MG63 (cell line): ENCODE results near the gene INPP4B. TPM values are rescaled to one million over a fixed set of nuclear protein-coding genes. Genes with fewer than 3 reads are reported as not detected.
"Not testable (repeated sequence)": the region's sequence is repeated elsewhere in the genome, so short reads cannot be mapped to it uniquely, and the experiment has no call there.

Experiments used
- DNase-seq: peaks from one replicate; pipeline ENCODE4 v3.0.0-alpha.2; 2020
- H3K27me3 ChIP-seq: fragments of 250-450 bp; sonication (Bioruptor Pico); 2 replicates; pipeline ENCODE4 v1.5.1; 2020; ENCODE audit warnings: mild to moderate bottlenecking, moderate library complexity
- H3K36me3 ChIP-seq: fragments of 250-450 bp; sonication (Bioruptor Pico); 2 replicates; pipeline ENCODE4 v1.5.1; 2020; ENCODE audit warnings: mild to moderate bottlenecking, moderate library complexity
- H3K4me3 ChIP-seq: fragments of 250-450 bp; sonication (Bioruptor Pico); 2 replicates; pipeline ENCODE4 v1.5.1; 2020; ENCODE audit warnings: mild to moderate bottlenecking, moderate library complexity
- H3K9me3 ChIP-seq: fragments of 250-450 bp; sonication (Bioruptor Pico); 2 replicates; pipeline ENCODE4 v1.5.1; 2020; ENCODE audit warnings: mild to moderate bottlenecking, moderate library complexity
- total RNA-seq: library from RNA; depleted of rRNA; stranded (reverse); fragments of >200 nt; shearing (Covaris generic); gene quantifications from 2 replicates; pipeline ENCODE4 v1.2.3, GENCODE V29; 2014; ENCODE audit warnings: low replicate concordance

INPP4B gene
- total RNA-seq, 1 experiment from 2014 or later = 4.0 TPM

DNA sequence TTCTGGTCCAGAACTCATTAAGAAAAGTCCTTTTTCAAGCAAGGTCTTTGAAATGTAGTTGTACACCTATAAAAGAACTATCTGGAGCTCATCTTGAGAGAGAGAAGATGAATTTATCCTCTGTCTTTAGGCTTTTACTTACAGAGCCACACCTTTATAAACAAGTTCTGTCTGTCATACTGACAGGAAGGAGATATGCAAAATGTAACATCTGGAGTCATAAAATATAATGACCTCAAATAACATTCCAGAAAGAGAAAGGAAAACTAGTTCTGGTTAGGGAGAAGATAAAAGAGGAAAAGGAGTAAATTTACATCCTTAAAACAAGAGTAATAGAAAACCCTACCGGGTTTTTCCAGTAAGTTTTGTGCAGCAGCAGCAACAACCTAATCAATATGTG is 1.3 kb downstream of the INPP4B start:
- no peaks in the 10 kb centered on the region; the same call in 1 of the 2 replicates for H3K27me3 ChIP-seq
- H3K4me3 ChIP-seq = no peak overlapping the region
- H3K36me3 ChIP-seq = no peaks in the 10 kb centered on the region
- no peaks in the 10 kb centered on the region for H3K9me3 ChIP-seq
- DNase-seq = no peak

DNA sequence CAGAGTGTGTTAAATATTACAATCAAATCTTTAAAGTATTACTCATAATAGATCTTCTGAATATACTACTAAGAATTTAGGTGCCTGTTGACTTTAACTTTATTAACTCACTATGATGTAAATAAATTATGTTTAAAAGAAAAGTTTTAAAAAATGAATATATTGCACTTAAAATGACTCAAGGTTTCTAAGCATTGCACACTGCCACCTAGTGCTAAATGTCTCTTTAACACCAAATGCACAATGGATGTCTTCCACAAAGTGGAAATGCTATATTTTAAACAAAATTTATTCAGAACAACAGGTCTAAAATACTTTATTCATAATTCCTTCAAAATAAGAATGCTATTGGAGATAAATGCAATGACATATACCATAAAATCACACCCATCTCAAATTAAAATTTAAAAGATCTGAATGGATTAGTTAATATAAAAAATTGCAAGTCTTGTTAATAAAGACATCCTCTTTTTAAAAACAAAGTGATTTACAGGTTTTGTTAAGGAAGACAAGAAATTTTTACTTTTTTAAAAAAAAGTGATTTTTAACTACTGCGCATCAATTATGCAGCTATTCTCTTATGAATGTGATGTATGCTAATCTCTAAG is 5.5 kb downstream of the INPP4B start:
- no peak for DNase-seq
- Histone ChIP-seq H3K4me3 (no peak overlapping the region), H3K9me3 (no peaks in the 10 kb centered on the region), H3K36me3 (no peaks in the 10 kb centered on the region), H3K27me3 (no peaks in the 10 kb centered on the region)

DNA sequence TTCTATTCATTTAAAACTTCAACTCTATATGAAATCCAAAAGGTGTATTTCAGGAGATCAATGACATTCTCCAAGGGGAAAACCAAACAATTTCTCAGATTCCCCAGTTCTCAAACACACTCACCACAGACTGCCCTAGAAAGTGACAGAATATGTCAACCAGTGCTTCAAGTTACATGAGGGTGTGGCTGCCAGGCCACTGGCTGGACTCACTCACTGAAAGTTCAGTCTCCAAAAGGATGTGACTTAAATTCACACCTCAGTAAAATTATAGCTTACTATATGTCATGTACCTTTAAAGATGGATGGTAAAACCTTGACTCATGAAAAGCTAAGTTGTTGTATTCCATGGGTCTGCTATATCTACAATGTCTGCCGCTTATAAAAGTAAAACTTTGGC is 7.3 kb downstream of the INPP4B start:
- Histone ChIP-seq H3K27me3 (no peaks in the 10 kb centered on the region), H3K9me3 (no peaks in the 10 kb centered on the region), H3K4me3 (no peak overlapping the region), H3K36me3 (no peaks in the 10 kb centered on the region)
- no peak for DNase-seq

DNA sequence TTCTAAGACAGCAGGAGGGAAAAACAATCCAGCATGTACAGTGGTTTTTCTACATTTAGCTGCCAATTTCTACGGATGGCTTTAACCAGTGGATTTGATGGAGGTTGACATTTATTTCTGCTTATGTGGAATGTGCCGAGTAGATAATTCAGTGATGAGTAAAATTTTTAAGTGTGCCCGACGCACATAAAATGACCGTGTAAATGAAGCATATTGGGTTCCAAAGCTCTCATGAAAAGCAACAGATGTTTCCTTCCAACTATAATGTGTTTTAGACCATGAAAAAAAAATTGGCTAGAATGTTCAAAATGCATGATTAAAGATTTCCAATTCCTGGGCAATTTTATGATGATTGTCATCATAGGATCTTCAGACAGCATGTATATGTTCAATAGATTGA is 14.1 kb downstream of the INPP4B start:
- DNase-seq = no peak
- H3K36me3 ChIP-seq = no peaks in the 10 kb centered on the region
- no peaks in the 10 kb centered on the region for H3K9me3 ChIP-seq
- H3K4me3 ChIP-seq = no peak overlapping the region
- H3K27me3 ChIP-seq = no peaks in the 10 kb centered on the region

DNA sequence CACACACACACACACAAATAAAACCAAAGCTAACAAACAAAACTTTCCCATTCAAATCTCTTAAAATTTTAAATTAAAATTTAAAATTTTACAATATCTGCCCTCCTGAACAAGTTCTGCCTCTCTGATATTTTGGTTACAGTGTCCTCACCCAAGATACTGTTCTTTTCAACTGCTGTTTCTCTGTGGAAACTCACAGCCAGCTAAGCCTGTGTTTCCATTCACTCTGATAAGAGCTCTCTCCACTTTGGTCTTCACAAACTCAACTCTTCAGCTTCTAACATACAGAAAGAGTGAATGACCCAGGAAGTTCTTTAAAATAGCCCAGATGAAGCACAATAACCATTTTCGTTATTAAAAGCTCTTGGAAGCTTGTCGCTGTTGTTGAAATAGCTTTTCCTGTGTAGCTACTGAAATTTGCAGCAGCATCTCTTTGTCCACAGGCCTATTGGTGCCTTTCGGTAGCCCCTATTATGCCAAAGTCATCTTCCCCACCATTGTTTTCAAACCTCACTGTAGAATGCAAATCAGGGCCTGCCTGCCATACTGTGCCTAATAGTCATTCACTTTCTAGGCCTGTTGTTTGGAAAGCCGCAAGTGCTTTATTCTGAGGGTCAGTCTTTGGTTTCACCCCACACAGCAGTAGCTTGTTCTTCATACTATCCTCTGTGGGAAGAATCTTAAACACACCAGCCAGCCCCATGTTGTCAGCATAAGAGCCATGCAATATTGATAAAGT is 19.4 kb downstream of the INPP4B start:
- no peaks in the 10 kb centered on the region for H3K9me3 ChIP-seq
- no peak for DNase-seq
- H3K4me3 ChIP-seq = no peak overlapping the region
- H3K36me3 ChIP-seq = no peaks in the 10 kb centered on the region
- H3K27me3 ChIP-seq = no peaks in the 10 kb centered on the region

DNA sequence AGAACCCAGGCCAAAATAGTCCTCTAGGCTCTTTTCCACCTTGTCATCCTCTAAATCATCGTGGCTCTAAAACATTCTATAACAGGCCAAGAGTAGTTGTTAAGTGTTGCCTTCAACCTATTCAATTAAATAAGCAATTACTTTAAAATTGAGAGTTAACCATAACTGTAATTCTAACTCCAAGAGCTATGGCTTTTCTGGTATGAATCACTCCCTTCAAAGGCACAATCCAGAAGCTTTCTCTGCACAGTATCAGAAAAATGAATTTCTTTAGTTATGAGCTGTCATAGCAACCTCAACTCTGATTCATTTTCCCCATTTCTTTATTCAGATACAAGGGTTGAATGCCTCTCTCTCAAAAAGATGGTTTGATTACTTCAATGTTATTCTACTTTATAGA is 21.7 kb downstream of the INPP4B start:
- H3K9me3 ChIP-seq = no peaks in the 10 kb centered on the region
- H3K4me3 ChIP-seq = no peak overlapping the region
- no peaks in the 10 kb centered on the region for H3K36me3 ChIP-seq
- DNase-seq = no peak
- H3K27me3 ChIP-seq = no peaks in the 10 kb centered on the region

DNA sequence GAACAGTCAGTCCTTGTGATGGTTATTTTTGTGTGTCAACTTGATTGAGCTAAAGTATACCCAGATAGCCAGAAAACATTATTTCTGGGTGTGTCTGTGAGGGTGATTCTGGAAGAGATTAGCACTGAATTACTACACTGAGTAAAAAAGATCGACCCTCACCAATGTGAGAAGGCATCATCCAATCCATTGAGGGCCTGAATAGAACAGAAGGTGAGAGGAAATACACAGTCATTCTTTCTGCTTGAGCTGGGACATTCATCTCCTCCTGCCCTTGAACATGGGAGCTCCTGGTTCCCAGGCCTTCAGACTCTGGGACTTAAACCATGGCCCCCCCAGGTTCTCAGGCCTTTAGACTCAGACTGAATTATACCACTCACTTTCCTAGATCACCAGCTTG is 22.3 kb downstream of the INPP4B start:
- Histone ChIP-seq H3K36me3 (no peaks in the 10 kb centered on the region), H3K9me3 (no peaks in the 10 kb centered on the region), H3K27me3 (no peaks in the 10 kb centered on the region), H3K4me3 (no peak overlapping the region)
- DNase-seq = no peak

DNA sequence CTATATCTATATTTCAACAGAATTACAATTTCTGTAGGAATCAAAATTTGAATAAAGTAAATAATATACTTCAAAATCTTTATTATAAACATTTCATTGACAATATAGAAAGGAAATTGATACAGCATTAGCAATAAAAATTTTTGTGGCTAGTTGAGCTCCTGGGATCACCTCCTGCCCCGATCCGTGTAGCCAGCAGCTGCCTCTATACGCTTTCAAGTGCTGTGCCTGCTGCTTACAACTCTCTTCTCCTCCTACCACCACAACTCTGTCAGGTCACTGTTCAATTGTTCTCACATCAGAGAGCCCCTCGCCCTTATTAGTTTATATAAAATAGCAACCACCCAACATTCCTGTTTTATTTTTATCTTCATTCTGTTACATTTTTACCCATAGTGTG is 27.6 kb downstream of the INPP4B start:
- no peaks in the 10 kb centered on the region for H3K36me3 ChIP-seq
- no peaks in the 10 kb centered on the region for H3K9me3 ChIP-seq
- no peaks in the 10 kb centered on the region for H3K27me3 ChIP-seq
- H3K4me3 ChIP-seq = no peak overlapping the region
- DNase-seq = no peak

DNA sequence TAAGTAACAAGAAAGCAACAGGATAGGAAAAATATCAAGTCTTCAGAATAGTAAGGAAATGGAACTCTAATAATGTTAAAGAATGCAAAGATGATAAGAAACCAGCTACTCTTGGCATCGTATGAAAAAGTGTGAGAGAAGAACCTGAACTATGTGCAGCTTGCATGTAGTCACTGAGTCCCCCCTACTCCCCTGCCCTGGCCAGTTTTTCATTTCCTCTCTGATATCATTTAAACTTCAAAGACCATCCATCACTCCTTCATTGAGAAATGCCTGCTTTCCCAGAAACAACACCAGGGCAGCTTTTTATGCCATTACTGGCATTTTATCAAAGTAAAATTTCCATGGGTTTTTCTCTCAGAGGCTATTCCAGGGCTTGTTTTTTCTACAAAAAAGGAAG is 28.1 kb downstream of the INPP4B start:
- Histone ChIP-seq H3K4me3 (peak overlapping the region; percentile 12; the same call in 1 of the 2 replicates), H3K9me3 (no peaks in the 10 kb centered on the region), H3K36me3 (no peaks in the 10 kb centered on the region), H3K27me3 (no peaks in the 10 kb centered on the region)
- DNase-seq = no peak

DNA sequence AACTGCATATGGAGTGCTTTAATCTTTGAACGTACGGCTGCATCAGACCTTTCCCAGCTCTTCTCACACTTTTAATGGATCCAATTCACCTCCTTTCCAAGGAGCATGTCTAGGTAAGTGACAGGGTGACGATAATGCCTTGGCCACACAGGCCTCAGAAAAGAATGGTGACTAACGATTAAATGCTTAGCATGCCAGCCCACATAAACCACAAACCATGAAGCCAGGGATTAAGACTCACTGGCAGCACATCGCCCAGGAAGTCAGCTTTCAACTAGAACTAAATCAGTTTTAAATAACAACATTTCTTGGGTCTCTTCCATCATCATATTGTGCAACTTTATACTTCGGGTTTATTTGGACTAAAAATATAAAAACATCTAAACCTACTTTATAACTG is 28.7 kb downstream of the INPP4B start:
- Histone ChIP-seq H3K9me3 (no peaks in the 10 kb centered on the region), H3K4me3 (peak overlapping the region; percentile 12; the same call in 1 of the 2 replicates)
- peak; percentile 74 for DNase-seq

DNA sequence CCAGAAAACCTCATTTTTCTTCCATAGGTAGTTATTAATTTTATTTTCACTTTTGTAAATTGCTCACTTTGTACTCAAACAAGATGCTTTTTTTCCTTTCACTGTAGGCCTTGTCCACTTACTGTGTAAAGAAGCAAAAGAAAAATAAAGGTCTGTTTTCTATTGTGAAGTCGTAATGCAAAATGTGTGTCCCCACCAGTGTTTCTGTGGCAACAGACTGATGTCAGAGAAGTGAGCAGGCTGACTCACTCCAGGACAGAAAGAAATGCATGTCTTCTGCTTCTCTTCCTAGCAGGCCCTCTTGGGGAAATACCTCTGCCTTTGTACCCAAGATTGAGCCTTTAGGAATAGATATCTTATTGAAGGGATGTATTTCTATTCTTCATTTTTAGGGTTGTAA is 30.3 kb downstream of the INPP4B start:
- Histone ChIP-seq H3K36me3 (no peaks in the 10 kb centered on the region), H3K27me3 (no peaks in the 10 kb centered on the region), H3K9me3 (no peaks in the 10 kb centered on the region), H3K4me3 (no peak overlapping the region)
- DNase-seq = no peak

More for the DNA sequence above, 28.7 kb downstream of the INPP4B start:
- Histone ChIP-seq H3K27me3 (no peaks in the 10 kb centered on the region), H3K36me3 (no peaks in the 10 kb centered on the region)

DNA sequence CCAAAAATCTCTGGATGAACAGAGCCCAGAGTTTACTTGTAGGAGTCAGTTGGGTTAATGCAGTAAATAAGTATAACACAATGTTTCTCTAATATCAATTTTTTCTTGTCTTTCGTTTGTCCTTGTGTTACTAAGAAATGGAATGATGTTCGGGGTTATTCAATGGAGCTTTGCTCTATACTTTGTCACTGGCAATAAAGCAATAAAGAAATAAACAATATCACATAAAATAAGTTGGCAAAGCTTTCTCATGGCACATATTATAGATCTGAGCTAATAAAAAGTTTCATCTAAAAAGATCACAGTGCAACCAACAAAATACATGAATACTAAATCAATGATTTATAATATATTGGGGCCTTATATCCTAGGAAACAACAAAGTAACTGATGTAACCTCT is 32.7 kb downstream of the INPP4B start:
- no peak for DNase-seq
- Histone ChIP-seq H3K27me3 (no peaks in the 10 kb centered on the region), H3K36me3 (no peaks in the 10 kb centered on the region), H3K9me3 (no peaks in the 10 kb centered on the region), H3K4me3 (no peak overlapping the region)

DNA sequence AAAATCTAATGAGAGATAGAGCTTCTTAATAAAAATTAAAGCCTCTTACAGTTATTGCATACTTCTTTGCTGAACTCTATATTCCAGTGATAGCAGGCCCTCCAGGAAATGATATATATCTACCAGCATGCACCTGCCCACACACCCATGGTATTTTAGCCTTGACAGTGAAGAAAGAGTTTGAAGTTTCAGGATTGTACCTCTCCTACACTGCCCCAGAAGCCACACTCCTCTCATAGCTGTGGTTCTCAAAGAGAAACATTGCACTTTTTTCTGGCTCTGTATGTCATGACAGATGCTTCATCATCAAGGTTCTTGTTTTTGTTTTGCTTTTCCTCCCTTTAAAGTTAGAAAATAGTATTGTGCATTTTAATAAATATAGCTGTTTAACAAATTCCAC is 34.0 kb downstream of the INPP4B start:
- no peaks in the 10 kb centered on the region for H3K36me3 ChIP-seq
- H3K4me3 ChIP-seq = no peak overlapping the region
- DNase-seq = no peak
- H3K27me3 ChIP-seq = no peaks in the 10 kb centered on the region
- H3K9me3 ChIP-seq = no peaks in the 10 kb centered on the region

DNA sequence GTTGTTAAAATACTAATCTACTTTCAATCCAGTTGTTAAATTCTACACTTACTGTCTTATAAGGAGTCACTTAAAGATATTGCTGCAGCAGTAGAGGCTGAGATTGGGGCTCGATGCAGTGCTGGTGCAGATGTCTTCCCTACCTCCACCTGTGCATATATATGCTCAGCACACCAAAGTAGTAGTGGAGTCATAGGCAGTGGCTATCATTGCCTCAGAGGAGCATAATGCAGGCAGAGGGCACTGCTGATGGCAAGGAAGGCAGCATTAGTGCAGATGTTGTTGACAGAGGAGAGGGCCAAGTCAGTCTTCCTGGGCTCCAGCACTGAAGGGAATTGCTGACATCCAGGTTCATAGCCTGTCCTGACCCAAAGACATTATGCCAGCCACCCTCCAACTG is 35.1 kb downstream of the INPP4B start:
- DNase-seq = no peak
- H3K27me3 ChIP-seq = no peaks in the 10 kb centered on the region
- H3K9me3 ChIP-seq = no peaks in the 10 kb centered on the region
- no peak overlapping the region for H3K4me3 ChIP-seq
- H3K36me3 ChIP-seq = no peaks in the 10 kb centered on the region

DNA sequence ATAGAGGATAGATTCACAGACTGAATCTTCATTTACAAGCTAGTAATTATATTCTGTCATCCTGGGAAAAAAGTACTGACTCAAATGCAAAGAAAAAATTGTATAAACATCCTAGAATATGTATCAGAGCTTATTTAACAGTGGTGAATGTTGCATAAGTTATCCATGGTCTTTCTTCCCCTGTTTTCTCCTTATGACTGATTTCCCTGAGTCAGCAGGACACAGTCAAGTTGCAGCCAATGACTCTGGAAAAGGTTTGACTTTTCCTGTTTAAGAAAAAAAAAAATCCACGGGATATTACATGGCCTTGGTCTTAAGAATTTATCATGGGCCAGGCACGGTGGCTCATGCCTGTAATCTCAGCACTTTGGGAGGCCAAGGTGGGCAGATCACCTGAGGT is 36.5 kb downstream of the INPP4B start:
- H3K27me3 ChIP-seq = no peaks in the 10 kb centered on the region
- H3K9me3 ChIP-seq = no peaks in the 10 kb centered on the region
- no peak for DNase-seq
- H3K36me3 ChIP-seq = no peaks in the 10 kb centered on the region
- H3K4me3 ChIP-seq = no peak overlapping the region

DNA sequence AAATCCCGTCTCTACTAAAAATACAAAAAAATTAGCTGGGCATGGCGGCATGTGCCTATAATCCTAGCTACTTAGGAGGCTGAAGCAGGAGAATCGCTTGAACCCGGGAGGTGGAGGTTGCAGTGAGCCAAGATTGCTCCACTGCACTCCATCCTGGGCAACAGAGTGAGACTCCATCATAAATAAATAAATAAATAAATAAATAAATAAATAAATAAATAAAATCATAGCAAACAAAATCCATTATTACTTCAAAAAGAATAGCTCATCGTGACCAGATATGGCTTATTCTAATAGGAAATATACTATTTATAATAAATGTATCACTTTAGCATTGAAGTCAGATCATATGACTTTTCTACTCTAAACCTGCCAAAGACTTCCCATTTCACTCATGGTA is 42.2 kb downstream of the INPP4B start:
- H3K4me3 ChIP-seq, H3K9me3 ChIP-seq, H3K27me3 ChIP-seq, DNase-seq, H3K36me3 ChIP-seq: not testable (repeated sequence)

DNA sequence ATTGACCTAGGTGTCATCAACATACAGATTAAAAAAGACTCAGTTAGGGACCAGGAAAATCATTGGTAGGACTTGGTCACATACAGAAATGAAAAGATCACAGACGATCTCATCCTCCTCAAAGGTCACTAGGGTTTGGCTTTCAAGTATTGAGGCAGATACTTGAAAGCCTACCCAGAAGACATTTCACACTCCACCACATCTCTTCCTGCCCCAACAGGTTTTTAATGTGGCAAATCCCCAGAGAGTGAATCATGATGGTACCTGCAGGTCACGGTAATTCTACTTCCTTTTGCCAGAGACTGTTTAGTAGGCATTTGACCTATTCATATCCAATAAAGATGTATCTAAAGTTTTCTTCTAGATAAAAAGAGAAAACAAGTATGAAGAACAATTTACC is 44.1 kb downstream of the INPP4B start:
- no peaks in the 10 kb centered on the region for H3K27me3 ChIP-seq
- DNase-seq = no peak
- no peaks in the 10 kb centered on the region for H3K9me3 ChIP-seq
- no peak overlapping the region for H3K4me3 ChIP-seq
- H3K36me3 ChIP-seq = no peaks in the 10 kb centered on the region

DNA sequence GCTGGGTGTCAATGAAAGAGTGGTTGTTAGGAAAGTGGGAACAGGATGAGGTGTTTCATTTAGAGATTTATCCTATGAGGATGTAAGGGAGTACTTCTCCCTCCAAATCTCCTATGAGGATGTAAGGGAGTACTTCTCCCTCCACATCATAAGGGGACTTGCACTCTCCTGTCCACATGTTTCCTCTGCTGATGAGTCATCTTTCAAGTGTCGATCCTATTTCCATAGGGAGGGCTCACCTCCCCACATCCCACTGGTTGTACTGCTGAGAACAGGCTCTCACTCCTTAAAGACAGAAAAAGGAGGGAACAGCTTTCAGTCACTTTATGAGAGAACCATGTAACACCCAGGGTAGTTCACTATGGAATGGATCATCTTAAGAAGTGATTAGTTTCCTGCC is 65.0 kb downstream of the INPP4B start:
- Histone ChIP-seq H3K4me3 (no peak overlapping the region), H3K9me3 (no peaks in the 10 kb centered on the region), H3K36me3 (no peaks in the 10 kb centered on the region), H3K27me3 (no peaks in the 10 kb centered on the region)
- DNase-seq = no peak
